ENCODE results near the gene RNF10.
"Not testable (repeated sequence)": the region's sequence is repeated elsewhere in the genome, so short reads cannot be mapped to it uniquely, and the experiment has no call there.

Gene RNF10

GRCh38 chr12:120617193-120617592 is 83.0 kb downstream of the RNF10 start:
- DNase-seq = not testable (repeated sequence)

GRCh38 chr12:120617767-120618166 is 83.6 kb downstream of the RNF10 start:
- not testable (repeated sequence) for DNase-seq

GRCh38 chr12:120618954-120619615 is 84.9 kb downstream of the RNF10 start:
- DNase-seq = no peak

GRCh38 chr12:120620624-120621023 is 86.5 kb downstream of the RNF10 start:
- no peak for DNase-seq

GRCh38 chr12:120625557-120626419 is 91.6 kb downstream of the RNF10 start:
- no peak for DNase-seq
